ENCODE results near the gene TMEM35B. TPM values are rescaled to one million over a fixed set of nuclear protein-coding genes. Genes with fewer than 3 reads are reported as not detected.

Gene TMEM35B
- total and polyA plus RNA-seq, 2 experiments from 2014 or later, result 7.6 to 27.1 TPM

- no peak for DNase-seq (ENCODE audit: low spot score)
- peaks cover 13% of the 10 kb centered on the region; the same call in 2 of the 3 replicates for H3K4me1 Mint-ChIP-seq
- TF ChIP-seq NANOG (IDR thresholded peaks at IDR 0.05; ENCODE audit: borderline replicate concordance) (no peak), EZH2 (IDR thresholded peaks at IDR 0.05; ENCODE audit: low read depth, unreplicated experiment) (no peak), ZNF114 (CRISPR knock-in tag; IDR thresholded peaks at IDR 0.05) (no peak), ETS1 (IDR thresholded peaks at IDR 0.05) (no peak), JUNB (IDR thresholded peaks at IDR 0.05; ENCODE audit: unreplicated experiment) (no peak), STAT1 (IDR thresholded peaks at IDR 0.05; ENCODE audit: unreplicated experiment) (no peak), CREB1 (CRISPR knock-in tag; IDR thresholded peaks at IDR 0.05; ENCODE audit: low read depth) (no peak), POLR2AphosphoS5 (IDR thresholded peaks at IDR 0.05; ENCODE audit: low read depth) (no peak)
- TF ChIP-seq, protein P1, sequence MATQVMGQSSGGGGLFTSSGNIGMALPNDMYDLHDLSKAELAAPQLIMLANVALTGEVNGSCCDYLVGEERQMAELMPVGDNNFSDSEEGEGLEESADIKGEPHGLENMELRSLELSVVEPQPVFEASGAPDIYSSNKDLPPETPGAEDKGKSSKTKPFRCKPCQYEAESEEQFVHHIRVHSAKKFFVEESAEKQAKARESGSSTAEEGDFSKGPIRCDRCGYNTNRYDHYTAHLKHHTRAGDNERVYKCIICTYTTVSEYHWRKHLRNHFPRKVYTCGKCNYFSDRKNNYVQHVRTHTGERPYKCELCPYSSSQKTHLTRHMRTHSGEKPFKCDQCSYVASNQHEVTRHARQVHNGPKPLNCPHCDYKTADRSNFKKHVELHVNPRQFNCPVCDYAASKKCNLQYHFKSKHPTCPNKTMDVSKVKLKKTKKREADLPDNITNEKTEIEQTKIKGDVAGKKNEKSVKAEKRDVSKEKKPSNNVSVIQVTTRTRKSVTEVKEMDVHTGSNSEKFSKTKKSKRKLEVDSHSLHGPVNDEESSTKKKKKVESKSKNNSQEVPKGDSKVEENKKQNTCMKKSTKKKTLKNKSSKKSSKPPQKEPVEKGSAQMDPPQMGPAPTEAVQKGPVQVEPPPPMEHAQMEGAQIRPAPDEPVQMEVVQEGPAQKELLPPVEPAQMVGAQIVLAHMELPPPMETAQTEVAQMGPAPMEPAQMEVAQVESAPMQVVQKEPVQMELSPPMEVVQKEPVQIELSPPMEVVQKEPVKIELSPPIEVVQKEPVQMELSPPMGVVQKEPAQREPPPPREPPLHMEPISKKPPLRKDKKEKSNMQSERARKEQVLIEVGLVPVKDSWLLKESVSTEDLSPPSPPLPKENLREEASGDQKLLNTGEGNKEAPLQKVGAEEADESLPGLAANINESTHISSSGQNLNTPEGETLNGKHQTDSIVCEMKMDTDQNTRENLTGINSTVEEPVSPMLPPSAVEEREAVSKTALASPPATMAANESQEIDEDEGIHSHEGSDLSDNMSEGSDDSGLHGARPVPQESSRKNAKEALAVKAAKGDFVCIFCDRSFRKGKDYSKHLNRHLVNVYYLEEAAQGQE (IDR thresholded peaks at IDR 0.05; ENCODE audit: unreplicated experiment), result no peak
- TF ChIP-seq, protein P2, sequence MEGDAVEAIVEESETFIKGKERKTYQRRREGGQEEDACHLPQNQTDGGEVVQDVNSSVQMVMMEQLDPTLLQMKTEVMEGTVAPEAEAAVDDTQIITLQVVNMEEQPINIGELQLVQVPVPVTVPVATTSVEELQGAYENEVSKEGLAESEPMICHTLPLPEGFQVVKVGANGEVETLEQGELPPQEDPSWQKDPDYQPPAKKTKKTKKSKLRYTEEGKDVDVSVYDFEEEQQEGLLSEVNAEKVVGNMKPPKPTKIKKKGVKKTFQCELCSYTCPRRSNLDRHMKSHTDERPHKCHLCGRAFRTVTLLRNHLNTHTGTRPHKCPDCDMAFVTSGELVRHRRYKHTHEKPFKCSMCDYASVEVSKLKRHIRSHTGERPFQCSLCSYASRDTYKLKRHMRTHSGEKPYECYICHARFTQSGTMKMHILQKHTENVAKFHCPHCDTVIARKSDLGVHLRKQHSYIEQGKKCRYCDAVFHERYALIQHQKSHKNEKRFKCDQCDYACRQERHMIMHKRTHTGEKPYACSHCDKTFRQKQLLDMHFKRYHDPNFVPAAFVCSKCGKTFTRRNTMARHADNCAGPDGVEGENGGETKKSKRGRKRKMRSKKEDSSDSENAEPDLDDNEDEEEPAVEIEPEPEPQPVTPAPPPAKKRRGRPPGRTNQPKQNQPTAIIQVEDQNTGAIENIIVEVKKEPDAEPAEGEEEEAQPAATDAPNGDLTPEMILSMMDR (conservative IDR thresholded peaks at IDR 0.05; ENCODE audit: low read depth in 2 of 2), result no peak
- TF ChIP-seq, protein P3, sequence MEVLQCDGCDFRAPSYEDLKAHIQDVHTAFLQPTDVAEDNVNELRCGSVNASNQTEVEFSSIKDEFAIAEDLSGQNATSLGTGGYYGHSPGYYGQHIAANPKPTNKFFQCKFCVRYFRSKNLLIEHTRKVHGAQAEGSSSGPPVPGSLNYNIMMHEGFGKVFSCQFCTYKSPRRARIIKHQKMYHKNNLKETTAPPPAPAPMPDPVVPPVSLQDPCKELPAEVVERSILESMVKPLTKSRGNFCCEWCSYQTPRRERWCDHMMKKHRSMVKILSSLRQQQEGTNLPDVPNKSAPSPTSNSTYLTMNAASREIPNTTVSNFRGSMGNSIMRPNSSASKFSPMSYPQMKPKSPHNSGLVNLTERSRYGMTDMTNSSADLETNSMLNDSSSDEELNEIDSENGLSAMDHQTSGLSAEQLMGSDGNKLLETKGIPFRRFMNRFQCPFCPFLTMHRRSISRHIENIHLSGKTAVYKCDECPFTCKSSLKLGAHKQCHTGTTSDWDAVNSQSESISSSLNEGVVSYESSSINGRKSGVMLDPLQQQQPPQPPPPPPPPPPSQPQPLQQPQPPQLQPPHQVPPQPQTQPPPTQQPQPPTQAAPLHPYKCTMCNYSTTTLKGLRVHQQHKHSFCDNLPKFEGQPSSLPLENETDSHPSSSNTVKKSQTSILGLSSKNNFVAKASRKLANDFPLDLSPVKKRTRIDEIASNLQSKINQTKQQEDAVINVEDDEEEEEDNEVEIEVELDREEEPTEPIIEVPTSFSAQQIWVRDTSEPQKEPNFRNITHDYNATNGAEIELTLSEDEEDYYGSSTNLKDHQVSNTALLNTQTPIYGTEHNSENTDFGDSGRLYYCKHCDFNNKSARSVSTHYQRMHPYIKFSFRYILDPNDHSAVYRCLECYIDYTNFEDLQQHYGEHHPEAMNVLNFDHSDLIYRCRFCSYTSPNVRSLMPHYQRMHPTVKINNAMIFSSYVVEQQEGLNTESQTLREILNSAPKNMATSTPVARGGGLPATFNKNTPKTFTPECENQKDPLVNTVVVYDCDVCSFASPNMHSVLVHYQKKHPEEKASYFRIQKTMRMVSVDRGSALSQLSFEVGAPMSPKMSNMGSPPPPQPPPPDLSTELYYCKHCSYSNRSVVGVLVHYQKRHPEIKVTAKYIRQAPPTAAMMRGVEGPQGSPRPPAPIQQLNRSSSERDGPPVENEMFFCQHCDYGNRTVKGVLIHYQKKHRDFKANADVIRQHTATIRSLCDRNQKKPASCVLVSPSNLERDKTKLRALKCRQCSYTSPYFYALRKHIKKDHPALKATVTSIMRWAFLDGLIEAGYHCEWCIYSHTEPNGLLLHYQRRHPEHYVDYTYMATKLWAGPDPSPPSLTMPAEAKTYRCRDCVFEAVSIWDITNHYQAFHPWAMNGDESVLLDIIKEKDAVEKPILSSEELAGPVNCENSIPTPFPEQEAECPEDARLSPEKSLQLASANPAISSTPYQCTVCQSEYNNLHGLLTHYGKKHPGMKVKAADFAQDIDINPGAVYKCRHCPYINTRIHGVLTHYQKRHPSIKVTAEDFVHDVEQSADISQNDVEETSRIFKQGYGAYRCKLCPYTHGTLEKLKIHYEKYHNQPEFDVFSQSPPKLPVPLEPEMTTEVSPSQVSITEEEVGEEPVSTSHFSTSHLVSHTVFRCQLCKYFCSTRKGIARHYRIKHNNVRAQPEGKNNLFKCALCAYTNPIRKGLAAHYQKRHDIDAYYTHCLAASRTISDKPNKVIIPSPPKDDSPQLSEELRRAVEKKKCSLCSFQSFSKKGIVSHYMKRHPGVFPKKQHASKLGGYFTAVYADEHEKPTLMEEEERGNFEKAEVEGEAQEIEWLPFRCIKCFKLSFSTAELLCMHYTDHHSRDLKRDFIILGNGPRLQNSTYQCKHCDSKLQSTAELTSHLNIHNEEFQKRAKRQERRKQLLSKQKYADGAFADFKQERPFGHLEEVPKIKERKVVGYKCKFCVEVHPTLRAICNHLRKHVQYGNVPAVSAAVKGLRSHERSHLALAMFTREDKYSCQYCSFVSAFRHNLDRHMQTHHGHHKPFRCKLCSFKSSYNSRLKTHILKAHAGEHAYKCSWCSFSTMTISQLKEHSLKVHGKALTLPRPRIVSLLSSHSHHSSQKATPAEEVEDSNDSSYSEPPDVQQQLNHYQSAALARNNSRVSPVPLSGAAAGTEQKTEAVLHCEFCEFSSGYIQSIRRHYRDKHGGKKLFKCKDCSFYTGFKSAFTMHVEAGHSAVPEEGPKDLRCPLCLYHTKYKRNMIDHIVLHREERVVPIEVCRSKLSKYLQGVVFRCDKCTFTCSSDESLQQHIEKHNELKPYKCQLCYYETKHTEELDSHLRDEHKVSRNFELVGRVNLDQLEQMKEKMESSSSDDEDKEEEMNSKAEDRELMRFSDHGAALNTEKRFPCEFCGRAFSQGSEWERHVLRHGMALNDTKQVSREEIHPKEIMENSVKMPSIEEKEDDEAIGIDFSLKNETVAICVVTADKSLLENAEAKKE (CRISPR knock-in tag; IDR thresholded peaks at IDR 0.05), result no peak
These were observed 3.0 kb upstream of the TMEM35B start for GRCh38 chr1:34988147-34988546.

More at GRCh38 chr1:34988147-34988546, 3.0 kb upstream of the TMEM35B start:
- Histone ChIP-seq H4K20me1 (replicated peaks; ENCODE audit: insufficient read depth) (no peaks in the 10 kb centered on the region; the same call in 1 of the 2 replicates), H3K9me2 (ENCODE audit: insufficient read depth) (no peaks in the 10 kb centered on the region), H3K4me3 (no peak overlapping the region), H3K4me2 (no peak overlapping the region), H3K27me3 (ENCODE audit: insufficient read depth) (no peaks in the 10 kb centered on the region), H3K79me2 (replicated peaks; ENCODE audit: insufficient read depth) (no peaks in the 10 kb centered on the region), H3K36me3 (ENCODE audit: insufficient read depth) (0 out of 2 replicates have a peak, but pooled peaks cover 5% of the 10 kb centered on the region), H3F3A (replicated peaks; ENCODE audit: low read depth) (peaks cover 11% of the 10 kb centered on the region; the same call in 1 of the 2 replicates), H2AFZ (no peak overlapping the region), H3K27ac (ENCODE audit: low read depth) (no peak overlapping the region), H3K4me1 (ENCODE audit: insufficient read depth) (peaks cover 9% of the 10 kb centered on the region; the same call in 1 of the 2 replicates)
- Mint-ChIP-seq H3K27ac (no peak overlapping the region), H3K27me3 (ENCODE audit: insufficient read depth, low read depth, poor library complexity) (no peaks in the 10 kb centered on the region), H3K9me3 (no peaks in the 10 kb centered on the region), H3K36me3 (ENCODE audit: low read depth) (no peaks in the 10 kb centered on the region), H3K4me3 (no peak overlapping the region)
- no peak for ATAC-seq

Data from GM23338 (cell line).